Caco-2 (cell line): ENCODE measurements around the gene TBC1D8. TPM values are rescaled to one million over a fixed set of nuclear protein-coding genes. Genes with fewer than 3 reads are reported as not detected.
"Not testable (repeated sequence)": the region's sequence is repeated elsewhere in the genome, so short reads cannot be mapped to it uniquely, and the experiment has no call there.

ENCODE experiments used
- BruUV-seq: library from RNA; stranded (reverse); fragments of 400-500 nt; replicated peaks from 2 replicates; lab custom pipeline; 2021; lab: Mats Ljungman, UMichigan
- CTCF ChIA-PET: fragments of 300-600 bp; sonication (Branson Sonifier 250); formaldehyde crosslinking; loops from one replicate; lab custom pipeline; 2022; ENCODE audit warnings: antibody characterized with exemption; lab: Charles Lee
- POLR2A ChIA-PET: fragments of 300-600 bp; sonication (Branson Sonifier 250); formaldehyde crosslinking; loops from one replicate; lab custom pipeline; 2022; ENCODE audit warnings: antibody characterized with exemption; lab: Charles Lee
- DNase-seq, 2 experiments: peaks; one replicate each; pipeline versions ENCODE4 v3.0.0 to v3.0.0-alpha.2; 2020 to 2022
- H3K27me3 ChIP-seq: replicated peaks from 2 replicates; pipeline ENCODE4 v1.6.0; 2011; ENCODE audit warnings: low read length; ENCODE audit not compliant: control insufficient read depth, insufficient read depth
- H3K36me3 ChIP-seq: 2 replicates; pipeline ENCODE4 v1.5.1; 2011; ENCODE audit warnings: low read length; ENCODE audit not compliant: control insufficient read depth, insufficient read depth
- H3K4me1 ChIP-seq: fragments of 250-450 bp; sonication (Bioruptor Pico); 2 replicates; pipeline ENCODE4 v1.5.1; 2020; ENCODE audit warnings: mild to moderate bottlenecking
- H3K4me3 ChIP-seq: 2 replicates; pipeline ENCODE4 v1.5.1; 2011; ENCODE audit warnings: low read depth, mild to moderate bottlenecking, control low read depth, low read length
- H3K9me3 ChIP-seq: fragments of 250-450 bp; sonication (Bioruptor Pico); 2 replicates; pipeline ENCODE4 v1.5.1; 2020; ENCODE audit warnings: mild to moderate bottlenecking, moderate library complexity
- H3K27ac Mint-ChIP-seq: one replicate; pipeline ENCODE4 v1.8.0; 2022; ENCODE audit warnings: mixed read lengths; ENCODE audit not compliant: unreplicated experiment
- H3K27me3 Mint-ChIP-seq: one replicate; pipeline ENCODE4 v1.8.0; 2022; ENCODE audit warnings: mixed read lengths; ENCODE audit not compliant: insufficient read depth, unreplicated experiment
- H3K36me3 Mint-ChIP-seq: one replicate; pipeline ENCODE4 v1.8.0; 2022; ENCODE audit warnings: mild to moderate bottlenecking, mixed read lengths; ENCODE audit not compliant: insufficient read depth, unreplicated experiment
- H3K4me1 Mint-ChIP-seq: one replicate; pipeline ENCODE4 v1.8.0; 2022; ENCODE audit warnings: low read depth, mixed read lengths; ENCODE audit not compliant: unreplicated experiment
- H3K4me3 Mint-ChIP-seq: one replicate; pipeline ENCODE4 v1.8.0; 2022; ENCODE audit warnings: mild to moderate bottlenecking, moderate library complexity, mixed read lengths; ENCODE audit not compliant: unreplicated experiment
- H3K9me3 Mint-ChIP-seq: one replicate; pipeline ENCODE4 v1.8.0; 2022; ENCODE audit warnings: mixed read lengths; ENCODE audit not compliant: unreplicated experiment
- intact Hi-C: fragments of 100-400 bp; cut with micrococcal nuclease; formaldehyde crosslinking; loops from one replicate; pipeline ENCODE4 v1.10.0; 2022; ENCODE audit not compliant: unreplicated experiment
- total RNA-seq: library from RNA; stranded (reverse); gene quantifications from 2 replicates; pipeline ENCODE4 v1.2.3, GENCODE V29; 2022
- TF ChIP-seq, protein P1 (sequence below), 2 experiments: fragments of 200-600 bp in 1 of 2; IDR thresholded peaks; 1 replicate in 1 of 2; 2 replicates in 1 of 2; pipeline versions ENCODE4 v1.5.1 to v1.8.0; 2011 to 2022; ENCODE audit warnings: antibody characterized with exemption in 1 of 2, control low read depth in 1 of 2, inconsistent platforms in 1 of 2, low read depth in 1 of 2, low read length in 1 of 2, mild to moderate bottlenecking in 1 of 2, moderate library complexity in 1 of 2; ENCODE audit not compliant: insufficient read depth in 1 of 2, severe bottlenecking in 1 of 2, unreplicated experiment in 1 of 2

TBC1D8 gene
- total RNA-seq, 1 experiment from 2014 or later, result 29.5 TPM

DNA sequence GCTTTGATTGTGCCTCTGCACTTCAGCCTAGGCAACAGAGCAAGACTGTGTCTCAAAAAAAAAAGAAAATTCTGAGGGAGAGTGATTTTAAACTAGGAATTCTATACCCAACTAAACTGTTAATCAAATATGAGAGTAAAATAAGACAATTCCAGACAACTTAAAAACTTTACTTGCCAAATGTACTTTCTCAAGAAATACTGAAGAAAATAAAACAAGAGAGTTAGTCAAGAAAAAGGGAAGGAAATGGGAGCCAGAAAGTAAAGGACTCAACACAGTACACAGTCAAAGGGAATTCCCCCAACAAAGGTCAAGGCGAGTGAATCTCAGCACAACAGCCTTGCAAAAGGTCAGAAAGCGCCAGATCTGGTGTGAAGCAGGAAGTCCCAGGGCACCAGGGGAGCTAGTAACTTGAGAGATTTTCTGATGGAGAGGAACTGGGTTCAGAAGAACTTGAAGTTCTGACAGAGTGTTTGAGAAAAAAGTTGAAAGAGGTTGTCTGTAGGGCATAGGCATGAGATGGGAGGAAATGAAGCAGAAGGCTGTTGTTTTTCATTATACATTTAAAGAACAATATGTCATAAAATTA lies 22.6 kb upstream of the TBC1D8 start:
- no TSS peak for BruUV-seq
- H3K27me3 ChIP-seq, result no peaks in the 10 kb centered on the region

DNA sequence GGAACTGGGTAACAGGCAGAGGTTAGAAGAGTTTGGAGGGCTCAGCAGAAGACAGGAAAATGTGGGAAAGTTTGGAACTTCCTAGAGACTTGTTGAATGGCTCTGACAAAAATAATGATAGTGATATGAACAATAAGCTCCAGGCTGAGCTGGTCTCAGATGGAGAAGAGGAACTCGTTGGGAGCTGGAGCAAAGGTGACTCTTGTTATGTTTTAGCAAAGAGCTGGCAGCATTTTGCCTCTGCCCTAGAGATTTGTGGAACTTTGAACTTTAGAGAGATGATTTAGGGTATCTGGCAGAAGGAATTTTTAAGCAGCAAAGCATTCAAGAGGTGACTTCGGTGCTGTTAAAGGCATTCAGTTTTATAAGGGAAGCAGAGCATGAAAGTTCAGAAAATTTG lies 18.6 kb upstream of the TBC1D8 start:
- H3K4me3 ChIP-seq, intact Hi-C loops, DNase-seq, BruUV-seq, H3K4me1 Mint-ChIP-seq, H3K36me3 Mint-ChIP-seq, H3K27me3 ChIP-seq, CTCF ChIA-PET, H3K27ac Mint-ChIP-seq, H3K27me3 Mint-ChIP-seq, H3K4me1 ChIP-seq, H3K4me3 Mint-ChIP-seq, H3K36me3 ChIP-seq, POLR2A ChIA-PET: not testable (repeated sequence)
- peaks cover 23% of the 10 kb centered on the region for H3K9me3 ChIP-seq
- peaks cover 65% of the 10 kb centered on the region for H3K9me3 Mint-ChIP-seq

More for the DNA sequence above, 22.6 kb upstream of the TBC1D8 start:
- intact Hi-C loops, result no loop called here
- Histone ChIP-seq H3K9me3 (peaks cover 12% of the 10 kb centered on the region), H3K4me3 (no peak overlapping the region), H3K36me3 (no peaks in the 10 kb centered on the region), H3K4me1 (peaks cover 11% of the 10 kb centered on the region)
- ChIA-PET POLR2A (no interaction called here), CTCF (interaction anchor here (1.2 kb wide), 1 partner anchor 32 kb away, joined by 4 read pairs; no protein-coding TSS in a partner anchor)
- Mint-ChIP-seq H3K4me1 (peaks cover 7% of the 10 kb centered on the region), H3K27ac (no peak overlapping the region), H3K9me3 (peaks cover 57% of the 10 kb centered on the region), H3K27me3 (no peaks in the 10 kb centered on the region), H3K4me3 (no peak overlapping the region), H3K36me3 (no peaks in the 10 kb centered on the region)
- no peak for DNase-seq
- TF ChIP-seq, protein P1, sequence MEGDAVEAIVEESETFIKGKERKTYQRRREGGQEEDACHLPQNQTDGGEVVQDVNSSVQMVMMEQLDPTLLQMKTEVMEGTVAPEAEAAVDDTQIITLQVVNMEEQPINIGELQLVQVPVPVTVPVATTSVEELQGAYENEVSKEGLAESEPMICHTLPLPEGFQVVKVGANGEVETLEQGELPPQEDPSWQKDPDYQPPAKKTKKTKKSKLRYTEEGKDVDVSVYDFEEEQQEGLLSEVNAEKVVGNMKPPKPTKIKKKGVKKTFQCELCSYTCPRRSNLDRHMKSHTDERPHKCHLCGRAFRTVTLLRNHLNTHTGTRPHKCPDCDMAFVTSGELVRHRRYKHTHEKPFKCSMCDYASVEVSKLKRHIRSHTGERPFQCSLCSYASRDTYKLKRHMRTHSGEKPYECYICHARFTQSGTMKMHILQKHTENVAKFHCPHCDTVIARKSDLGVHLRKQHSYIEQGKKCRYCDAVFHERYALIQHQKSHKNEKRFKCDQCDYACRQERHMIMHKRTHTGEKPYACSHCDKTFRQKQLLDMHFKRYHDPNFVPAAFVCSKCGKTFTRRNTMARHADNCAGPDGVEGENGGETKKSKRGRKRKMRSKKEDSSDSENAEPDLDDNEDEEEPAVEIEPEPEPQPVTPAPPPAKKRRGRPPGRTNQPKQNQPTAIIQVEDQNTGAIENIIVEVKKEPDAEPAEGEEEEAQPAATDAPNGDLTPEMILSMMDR (IDR thresholded peaks at IDR 0.05; ENCODE audit: insufficient read depth in 1 of 2, low read depth in 1 of 2, low read length in 1 of 2, severe bottlenecking in 1 of 2, unreplicated experiment in 1 of 2), result no peak

DNA sequence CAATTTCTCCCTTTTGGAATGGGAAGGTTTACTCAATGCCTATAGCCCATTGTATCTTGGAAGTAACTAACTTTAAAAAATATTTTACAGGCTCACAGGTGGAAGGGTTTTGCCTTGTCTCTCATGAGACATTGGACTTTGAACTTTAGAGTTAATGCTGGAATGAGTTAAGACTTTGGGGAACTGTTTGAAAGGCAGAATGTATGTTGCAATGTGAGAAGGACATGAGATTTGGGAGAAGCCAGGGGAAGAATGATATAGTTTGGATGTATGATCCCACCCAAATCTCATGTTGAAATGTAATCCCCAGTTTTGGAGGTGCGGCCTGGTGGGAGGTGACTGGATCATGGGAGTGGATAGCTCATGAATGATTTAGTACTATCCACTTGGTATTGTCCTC lies 17.5 kb upstream of the TBC1D8 start:
- POLR2A ChIA-PET, result no interaction called here
- Histone ChIP-seq H3K27me3 (no peaks in the 10 kb centered on the region), H3K4me1 (no peaks in the 10 kb centered on the region), H3K4me3 (no peak overlapping the region), H3K36me3 (no peaks in the 10 kb centered on the region), H3K9me3 (peaks cover 23% of the 10 kb centered on the region)
- Mint-ChIP-seq H3K4me3 (no peak overlapping the region), H3K4me1 (no peaks in the 10 kb centered on the region), H3K36me3 (peaks cover 8% of the 10 kb centered on the region), H3K27me3 (no peaks in the 10 kb centered on the region), H3K27ac (no peak overlapping the region), H3K9me3 (peaks cover 55% of the 10 kb centered on the region)
- no peak for DNase-seq
- no TSS peak for BruUV-seq
- CTCF ChIA-PET, result no interaction called here
- TF ChIP-seq, protein P1 (IDR thresholded peaks at IDR 0.05; ENCODE audit: insufficient read depth in 1 of 2, low read depth in 1 of 2, low read length in 1 of 2, severe bottlenecking in 1 of 2, unreplicated experiment in 1 of 2), result no peak
- intact Hi-C loops, result no loop called here

DNA sequence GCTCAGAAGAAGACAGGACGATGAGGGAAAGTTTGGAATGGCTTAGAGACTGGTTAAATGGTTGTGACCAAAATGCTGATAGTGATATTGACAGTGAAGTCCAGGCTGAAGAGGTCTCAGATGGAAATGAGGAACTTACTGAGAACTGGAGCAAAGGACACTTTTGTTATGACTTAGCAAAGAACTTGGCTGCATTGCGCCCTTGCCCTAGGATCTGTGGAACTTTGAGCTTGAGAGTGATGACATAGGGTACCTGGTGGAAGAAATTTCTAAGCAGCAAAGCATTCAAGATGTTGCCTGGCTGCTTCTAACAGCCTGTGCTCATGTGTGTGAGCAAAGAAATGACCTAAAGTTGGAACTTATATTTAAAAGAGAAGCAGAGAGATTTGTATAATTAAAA lies 16.4 kb upstream of the TBC1D8 start:
- BruUV-seq, H3K4me1 ChIP-seq, CTCF ChIA-PET, H3K4me1 Mint-ChIP-seq, DNase-seq, H3K36me3 ChIP-seq, H3K4me3 ChIP-seq, H3K4me3 Mint-ChIP-seq, POLR2A ChIA-PET, H3K27ac Mint-ChIP-seq, H3K27me3 Mint-ChIP-seq, H3K27me3 ChIP-seq, H3K36me3 Mint-ChIP-seq, intact Hi-C loops: not testable (repeated sequence)
- peaks cover 48% of the 10 kb centered on the region for H3K9me3 Mint-ChIP-seq
- peaks cover 23% of the 10 kb centered on the region for H3K9me3 ChIP-seq
